SK-N-MC (cell line): ENCODE measurements around the gene MEPE.

Experiments used
- EZH2 ChIP-seq: fragments of 200-600 bp; sonication (generic); IDR thresholded peaks from one replicate; pipeline ENCODE4 v1.6.1; 2017; ENCODE audit warnings: antibody characterized with exemption
- FOXP2 ChIP-seq: optimal IDR thresholded peaks from 2 replicates; pipeline ENCODE3; 2011; ENCODE audit warnings: mild to moderate bottlenecking, moderate library complexity; ENCODE audit not compliant: insufficient read depth; ENCODE audit errors: extremely low read length, control extremely low read depth
- POLR2AphosphoS5 ChIP-seq: IDR thresholded peaks from 2 replicates; pipeline ENCODE4 v1.6.1; 2012; ENCODE audit warnings: mild to moderate bottlenecking, low read depth, low read length, borderline replicate concordance

GRCh38 chr4:87811977-87812376 lies 20.8 kb upstream of the MEPE start:
- no peak for TF ChIP-seq POLR2AphosphoS5
- TF ChIP-seq EZH2: no peak
- TF ChIP-seq FOXP2: no peak
